Astrocyte (in vitro differentiated cells and primary cell): ENCODE measurements around the gene S1PR3. TPM values are rescaled to one million over a fixed set of nuclear protein-coding genes. Genes with fewer than 3 reads are reported as not detected.

Experiments used
- DNase-seq: peaks from one replicate; pipeline ENCODE4 v3.0.0-alpha.2; 2010; ENCODE audit warnings: low read depth
- FAIRE-seq: peaks from 2 replicates; lab custom pipeline; 2011; peaks lifted over from hg19 to GRCh38; lab: Jason Lieb, UNC
- H2AFZ ChIP-seq: 2 replicates; pipeline ENCODE4 v1.6.0; 2012; ENCODE audit warnings: low read depth, low read length, inconsistent platforms
- H3K27ac ChIP-seq: 2 replicates; pipeline ENCODE4 v1.5.1; 2011; ENCODE audit warnings: low read depth, low read length, inconsistent platforms
- H3K27me3 ChIP-seq: 2 replicates; pipeline ENCODE4 v1.6.0; 2011; ENCODE audit warnings: low read length, inconsistent platforms; ENCODE audit not compliant: insufficient read depth
- H3K36me3 ChIP-seq: 2 replicates; pipeline ENCODE4 v1.5.1; 2011; ENCODE audit warnings: low read length, inconsistent platforms; ENCODE audit not compliant: insufficient read depth
- H3K4me1 ChIP-seq: 2 replicates; pipeline ENCODE4 v1.5.1; 2011; ENCODE audit warnings: low read length, inconsistent platforms; ENCODE audit not compliant: insufficient read depth
- H3K4me2 ChIP-seq: 2 replicates; pipeline ENCODE4 v1.6.0; 2012; ENCODE audit warnings: low read length, inconsistent platforms
- H3K4me3 ChIP-seq: 2 replicates; pipeline ENCODE4 v1.5.1; 2011; ENCODE audit warnings: low read depth, mild to moderate bottlenecking, low read length, inconsistent platforms; ENCODE audit not compliant: insufficient read depth
- H3K79me2 ChIP-seq: 2 replicates; pipeline ENCODE4 v1.6.0; 2012; ENCODE audit warnings: mild to moderate bottlenecking, low read length, inconsistent platforms; ENCODE audit not compliant: insufficient read depth
- H3K9ac ChIP-seq: 2 replicates; pipeline ENCODE4 v1.6.0; 2012; ENCODE audit warnings: mild to moderate bottlenecking, low read length, inconsistent platforms
- H3K9me3 ChIP-seq: 2 replicates; pipeline ENCODE4 v1.5.1; 2012; ENCODE audit warnings: low read depth, mild to moderate bottlenecking, low read length, inconsistent platforms; ENCODE audit not compliant: insufficient read depth
- H4K20me1 ChIP-seq: 2 replicates; pipeline ENCODE4 v1.6.0; 2012; ENCODE audit warnings: low read length, inconsistent platforms; ENCODE audit not compliant: insufficient read depth
- H3K27ac Mint-ChIP-seq: one replicate; pipeline ENCODE4 v1.8.0; 2021; ENCODE audit warnings: mild to moderate bottlenecking, mixed read lengths; ENCODE audit not compliant: unreplicated experiment
- H3K27me3 Mint-ChIP-seq: one replicate; pipeline ENCODE4 v1.8.0; 2021; ENCODE audit warnings: low read depth, mixed read lengths; ENCODE audit not compliant: unreplicated experiment
- H3K36me3 Mint-ChIP-seq: one replicate; pipeline ENCODE4 v1.8.0; 2021; ENCODE audit warnings: low read depth, mixed read lengths; ENCODE audit not compliant: unreplicated experiment
- H3K4me1 Mint-ChIP-seq: one replicate; pipeline ENCODE4 v1.8.0; 2021; ENCODE audit warnings: low read depth, mixed read lengths; ENCODE audit not compliant: unreplicated experiment
- H3K4me3 Mint-ChIP-seq: one replicate; pipeline ENCODE4 v1.8.0; 2021; ENCODE audit warnings: mild to moderate bottlenecking, moderate library complexity, mixed read lengths; ENCODE audit not compliant: unreplicated experiment
- H3K9me3 Mint-ChIP-seq: one replicate; pipeline ENCODE4 v1.8.0; 2021; ENCODE audit warnings: mild to moderate bottlenecking, mixed read lengths; ENCODE audit not compliant: unreplicated experiment
- CTCF ChIP-seq: IDR thresholded peaks from 2 replicates; pipeline ENCODE4 v1.5.1; 2011; ENCODE audit warnings: low read depth, mild to moderate bottlenecking, inconsistent platforms, low read length, moderate library complexity; ENCODE audit not compliant: insufficient read depth
- EZH2 ChIP-seq: IDR thresholded peaks from 2 replicates; pipeline ENCODE4 v1.6.1; 2012; ENCODE audit warnings: mild to moderate bottlenecking, low read length, inconsistent platforms; ENCODE audit not compliant: insufficient read depth
- total RNA-seq: library from RNA; stranded (reverse); gene quantifications from 2 replicates; pipeline ENCODE4 v1.2.1, GENCODE V29; 2021

Gene S1PR3
- total RNA-seq, 1 donor from 2014 or later = 24.6 TPM

- no peak for FAIRE-seq
- peaks cover 11% of the 10 kb centered on the region for H3K36me3 Mint-ChIP-seq
Measured at GRCh38 chr9:89001917-89002540, 10.8 kb downstream of the S1PR3 start.

GRCh38 chr9:89002987-89003386, 11.7 kb downstream of the S1PR3 start:
- Mint-ChIP-seq H3K4me1 (peaks cover 21% of the 10 kb centered on the region), H3K4me3 (no peak overlapping the region), H3K27me3 (no peaks in the 10 kb centered on the region), H3K27ac (peak overlapping the region; percentile 69), H3K36me3 (peaks cover 9% of the 10 kb centered on the region), H3K9me3 (peaks cover 2% of the 10 kb centered on the region)
- no peak overlapping the region for H3K4me3 ChIP-seq
- peaks cover 22% of the 10 kb centered on the region for H3K36me3 ChIP-seq
- no peak overlapping the region for H2AFZ ChIP-seq
- FAIRE-seq (no peak), DNase-seq (no peak)
- peaks cover 4% of the 10 kb centered on the region for H3K79me2 ChIP-seq
- no peaks in the 10 kb centered on the region for H3K9me3 ChIP-seq
- H3K27ac ChIP-seq = no peak overlapping the region
- peaks cover 17% of the 10 kb centered on the region for H3K4me1 ChIP-seq
- H3K9ac ChIP-seq = no peak overlapping the region
- H3K27me3 ChIP-seq = no peaks in the 10 kb centered on the region
- no peak overlapping the region for H3K4me2 ChIP-seq
- TF ChIP-seq EZH2 (no peak), CTCF (no peak)
- H4K20me1 ChIP-seq = peaks cover 29% of the 10 kb centered on the region

More at GRCh38 chr9:89001917-89002540, 10.8 kb downstream of the S1PR3 start:
- no peak overlapping the region for H2AFZ ChIP-seq
- TF ChIP-seq CTCF (no peak), EZH2 (no peak)
- no peak overlapping the region for H3K27ac Mint-ChIP-seq
- H3K9me3 ChIP-seq = no peaks in the 10 kb centered on the region
- H3K4me1 ChIP-seq = peaks cover 17% of the 10 kb centered on the region
- H3K27ac ChIP-seq = no peak overlapping the region
- H3K27me3 Mint-ChIP-seq = no peaks in the 10 kb centered on the region
- no peak overlapping the region for H3K9ac ChIP-seq
- DNase-seq = no peak
- peaks cover 21% of the 10 kb centered on the region for H3K4me1 Mint-ChIP-seq
- H3K4me3 ChIP-seq = no peak overlapping the region
- H3K4me3 Mint-ChIP-seq = no peak overlapping the region
- peaks cover 13% of the 10 kb centered on the region for H3K79me2 ChIP-seq
- H3K36me3 ChIP-seq = peaks cover 26% of the 10 kb centered on the region
- peaks cover 39% of the 10 kb centered on the region for H4K20me1 ChIP-seq
- no peak overlapping the region for H3K4me2 ChIP-seq
- peaks cover 2% of the 10 kb centered on the region for H3K9me3 Mint-ChIP-seq
- no peaks in the 10 kb centered on the region for H3K27me3 ChIP-seq

- H3K36me3 Mint-ChIP-seq = peaks cover 15% of the 10 kb centered on the region
- FAIRE-seq = no peak
Measured at GRCh38 chr9:89005323-89005722, 14.1 kb downstream of the S1PR3 start.

More at GRCh38 chr9:89005323-89005722, 14.1 kb downstream of the S1PR3 start:
- Mint-ChIP-seq H3K27ac (no peak overlapping the region), H3K4me3 (no peak overlapping the region), H3K9me3 (peaks cover 2% of the 10 kb centered on the region), H3K4me1 (peaks cover 12% of the 10 kb centered on the region), H3K27me3 (no peaks in the 10 kb centered on the region)
- Histone ChIP-seq H4K20me1 (peaks cover 28% of the 10 kb centered on the region), H3K4me1 (peaks cover 11% of the 10 kb centered on the region), H3K4me2 (no peak overlapping the region), H3K9me3 (no peaks in the 10 kb centered on the region), H3K9ac (no peak overlapping the region), H3K36me3 (peaks cover 20% of the 10 kb centered on the region), H3K4me3 (no peak overlapping the region), H3K27me3 (no peaks in the 10 kb centered on the region), H3K79me2 (no peaks in the 10 kb centered on the region), H3K27ac (no peak overlapping the region), H2AFZ (no peak overlapping the region)
- DNase-seq = no peak
- TF ChIP-seq CTCF (no peak), EZH2 (no peak)
